Stimulated activated naive CD4-positive, alpha-beta T cell treated with Interleukin-2 at 50 U/mL for 16 hours (primary cell): ENCODE results near the gene TRMT10A.

Experiments used
- DNase-seq: peaks from one replicate; lab custom pipeline; 2025; lab: John Stamatoyannopoulos, UW

The TRMT10A gene, protein sequence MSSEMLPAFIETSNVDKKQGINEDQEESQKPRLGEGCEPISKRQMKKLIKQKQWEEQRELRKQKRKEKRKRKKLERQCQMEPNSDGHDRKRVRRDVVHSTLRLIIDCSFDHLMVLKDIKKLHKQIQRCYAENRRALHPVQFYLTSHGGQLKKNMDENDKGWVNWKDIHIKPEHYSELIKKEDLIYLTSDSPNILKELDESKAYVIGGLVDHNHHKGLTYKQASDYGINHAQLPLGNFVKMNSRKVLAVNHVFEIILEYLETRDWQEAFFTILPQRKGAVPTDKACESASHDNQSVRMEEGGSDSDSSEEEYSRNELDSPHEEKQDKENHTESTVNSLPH

GRCh38 chr4:99563310-99564186 lies at the start of gene TRMT10A:
Gene TRMT10A (minus strand): TSS chr4:99564039. CDS start chr4:99559338, 4,701 bp downstream.
- DNase-seq, result peak; percentile 97

- DNase-seq, result no peak
Observed at GRCh38 chr4:99612704-99613103, 48.9 kb upstream of the TRMT10A start.

GRCh38 chr4:99612281-99612680 lies 48.4 kb upstream of the TRMT10A start:
- no peak for DNase-seq

DNA sequence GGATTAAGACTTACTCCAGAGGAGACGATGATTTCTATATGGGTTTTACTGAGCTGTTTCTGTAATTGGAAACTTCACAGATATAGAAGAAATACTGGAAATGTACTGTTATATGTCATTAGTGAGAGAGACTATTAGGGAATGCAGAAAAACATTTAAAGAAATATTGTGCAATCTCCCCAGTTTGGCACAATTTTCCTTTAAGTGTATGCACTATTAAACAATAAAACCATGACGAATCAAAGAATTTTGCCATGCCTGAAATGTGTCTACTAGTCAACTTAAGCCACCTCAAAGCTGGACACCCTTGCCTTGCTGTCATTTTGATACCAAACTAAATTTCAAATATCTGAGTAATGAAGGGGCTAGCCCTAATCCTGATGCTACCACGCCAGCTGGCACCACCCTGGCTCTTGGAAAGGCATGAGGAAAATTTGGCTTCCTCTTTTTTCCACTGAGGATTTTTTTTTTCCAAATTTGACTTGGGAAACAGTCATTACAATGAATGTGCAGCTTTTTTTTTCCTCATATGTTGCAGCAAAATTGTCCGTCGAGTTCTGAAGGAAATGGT lies 46.9 kb upstream of the TRMT10A start:
- DNase-seq, result no peak

DNA sequence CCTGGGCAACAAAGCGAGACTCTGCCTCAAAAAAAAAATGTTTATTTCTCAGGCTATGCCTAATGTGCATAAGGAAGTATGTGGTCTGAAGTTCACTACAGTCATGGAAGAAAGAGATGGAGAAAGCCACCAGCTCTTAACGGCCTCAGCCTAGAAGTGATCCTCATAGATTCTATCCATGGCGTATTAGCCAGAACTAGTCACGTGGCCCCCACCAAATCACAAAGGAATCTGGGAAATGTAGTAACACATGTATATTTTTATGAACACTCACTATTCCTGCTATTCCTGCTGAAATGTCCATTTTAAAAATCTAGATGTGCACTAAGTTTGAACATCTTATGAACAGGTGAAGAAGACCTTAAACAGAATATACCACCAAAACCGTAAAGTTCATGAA lies 44.6 kb upstream of the TRMT10A start:
- DNase-seq, result no peak

GRCh38 chr4:99606716-99607115 lies 42.9 kb upstream of the TRMT10A start:
- no peak for DNase-seq

DNA sequence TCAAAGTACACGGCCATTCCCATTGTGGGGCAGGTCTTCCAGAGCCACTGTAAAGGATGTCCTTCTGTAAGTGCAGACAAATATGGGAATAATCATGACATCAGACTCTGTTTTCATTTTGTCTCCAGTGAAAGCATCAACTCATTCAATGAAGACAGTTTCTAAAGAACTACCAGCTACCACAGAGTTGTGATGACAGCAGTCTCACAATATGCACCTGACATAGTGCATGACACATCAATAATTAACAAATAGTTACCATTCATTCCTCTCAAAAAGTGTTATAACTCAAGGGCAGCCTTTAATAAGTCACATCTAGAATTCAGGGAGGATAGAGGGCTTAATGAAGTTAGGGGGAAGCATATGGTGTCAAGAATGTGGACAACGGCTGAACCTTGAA lies 31.0 kb upstream of the TRMT10A start:
- DNase-seq, result no peak

DNA sequence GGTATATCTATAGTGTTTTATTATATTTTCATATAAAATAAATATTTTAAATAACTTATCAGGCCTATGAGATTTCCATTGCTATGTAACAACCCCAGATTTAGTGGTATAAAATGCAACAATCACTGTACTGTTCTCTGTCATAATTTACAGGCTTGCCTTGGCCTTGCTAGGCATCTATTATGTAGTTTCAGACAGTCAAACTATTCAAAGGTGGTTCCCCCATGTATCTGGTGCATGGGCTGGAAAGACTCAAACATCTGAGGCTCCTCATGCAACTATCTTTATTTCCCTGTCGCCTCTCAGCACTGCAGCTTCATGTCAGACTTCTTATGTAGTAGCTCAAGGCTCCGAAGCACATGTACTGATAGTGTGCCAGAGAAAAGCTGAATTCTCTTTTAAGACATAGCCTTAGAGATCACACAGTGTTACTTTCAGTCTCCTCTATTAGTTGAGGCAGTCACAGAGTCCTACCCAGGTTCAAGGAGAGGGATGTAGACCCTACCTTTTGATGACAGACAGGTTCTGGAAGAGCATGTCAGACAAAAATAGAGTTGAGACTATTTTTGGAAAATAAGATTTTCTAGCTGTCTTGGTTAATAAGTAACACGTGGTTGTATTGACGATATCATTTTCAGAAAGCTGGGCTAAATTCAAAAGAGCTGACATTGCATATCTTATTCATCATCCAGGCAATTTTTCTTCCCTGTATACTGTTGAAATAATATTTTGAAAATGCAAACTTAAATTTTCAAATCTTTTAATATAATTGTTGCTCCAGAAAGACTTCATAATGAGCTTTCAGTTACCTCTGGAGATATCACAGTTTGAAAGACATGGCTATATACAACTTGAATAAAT lies 30.2 kb upstream of the TRMT10A start:
- DNase-seq, result no peak

DNA sequence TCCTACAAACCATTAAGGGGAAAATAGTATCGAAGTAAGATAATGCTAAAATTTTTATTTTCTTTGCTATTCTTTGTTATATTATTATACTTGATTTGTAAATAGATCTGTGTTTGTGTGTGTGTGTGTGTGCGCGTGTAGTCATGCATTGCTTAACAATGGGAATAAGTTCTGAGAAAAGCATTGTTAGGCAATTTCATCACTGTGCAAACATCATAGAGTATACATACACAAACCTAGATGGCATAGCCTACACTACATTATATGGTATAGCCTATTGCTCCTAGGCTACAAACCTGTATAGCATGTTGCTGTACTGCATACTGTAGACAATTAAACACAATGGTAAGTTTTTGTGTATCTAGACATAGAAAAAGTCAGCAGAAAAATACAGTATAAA lies 27.9 kb upstream of the TRMT10A start:
- DNase-seq, result no peak

DNA sequence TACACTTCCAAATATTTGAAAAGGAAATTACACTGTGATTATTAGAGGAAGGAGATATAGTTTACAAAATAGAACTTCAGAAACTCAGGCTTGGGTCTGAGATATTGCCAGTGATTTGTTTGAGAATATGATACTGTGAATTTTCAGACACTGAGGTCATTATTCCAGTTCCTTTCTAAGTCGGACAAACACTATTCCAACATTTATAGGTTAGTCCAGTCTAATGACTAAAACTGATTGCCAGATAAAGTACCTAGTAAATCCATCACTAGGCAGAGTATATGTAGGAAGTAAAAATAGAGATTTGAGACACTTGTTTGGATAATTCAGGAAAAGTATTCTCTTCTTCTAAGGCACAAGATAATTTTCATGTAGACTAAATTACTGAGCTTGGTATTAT lies 24.0 kb upstream of the TRMT10A start:
- DNase-seq, result no peak

DNA sequence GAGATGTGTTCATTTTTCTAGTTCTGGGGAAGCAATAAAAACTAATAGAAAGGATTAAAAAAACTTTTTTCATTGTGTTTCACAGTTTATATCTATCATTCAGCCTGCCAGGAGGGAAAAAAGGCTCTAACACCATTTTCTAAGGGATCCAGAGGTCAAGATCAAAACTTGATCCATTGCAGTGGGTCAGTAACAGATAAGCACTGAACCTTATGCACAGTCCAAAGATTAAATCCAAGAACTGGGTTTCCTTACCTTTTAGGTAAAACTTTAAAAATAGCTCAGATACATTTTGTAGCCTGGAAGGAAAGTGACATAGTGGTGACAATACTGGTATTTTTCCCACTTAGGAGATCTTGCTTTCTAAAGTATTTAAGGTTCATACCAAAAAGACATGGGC lies 23.5 kb upstream of the TRMT10A start:
- no peak for DNase-seq

GRCh38 chr4:99586797-99587196 lies 23.0 kb upstream of the TRMT10A start:
- no peak for DNase-seq

DNA sequence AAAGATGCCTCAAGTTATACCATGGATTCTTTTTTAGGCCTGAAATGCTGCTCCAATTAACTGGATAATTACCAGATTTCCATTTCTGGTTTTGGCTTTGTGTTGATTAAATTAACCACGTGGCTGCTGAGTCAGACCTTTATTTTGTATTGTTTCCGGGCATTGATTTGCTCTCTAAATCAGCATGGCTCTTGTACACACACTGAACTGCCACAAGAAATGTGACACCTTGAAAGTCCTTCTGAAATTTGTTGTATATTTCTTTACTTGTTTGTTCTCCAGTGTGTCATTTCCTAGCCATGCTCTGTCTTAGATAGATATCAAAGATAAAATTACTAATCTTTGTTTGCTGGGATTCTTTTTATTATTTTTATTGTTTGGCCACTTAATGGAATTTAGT lies 22.5 kb upstream of the TRMT10A start:
- no peak for DNase-seq

DNA sequence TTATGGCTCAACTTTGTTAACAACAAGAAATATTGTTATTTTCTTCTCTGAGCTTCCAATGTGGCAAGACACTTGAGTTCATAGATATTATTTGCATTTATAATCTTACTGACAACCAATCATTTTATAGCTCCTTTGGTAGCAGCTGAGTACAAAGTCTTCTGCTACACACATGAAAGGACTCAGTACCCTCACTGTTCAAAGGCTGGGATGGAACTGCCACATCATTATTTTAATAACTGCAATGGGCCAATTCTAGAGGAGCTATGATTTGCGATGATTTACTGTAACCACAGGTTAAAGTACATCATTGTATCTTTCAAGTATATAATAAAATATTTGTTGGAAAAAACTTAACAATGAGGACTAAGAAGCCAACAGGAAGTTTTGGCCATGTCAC lies 21.7 kb upstream of the TRMT10A start:
- DNase-seq, result no peak

GRCh38 chr4:99578714-99579113 lies 14.9 kb upstream of the TRMT10A start:
- DNase-seq, result no peak

- DNase-seq, result no peak
Observed at GRCh38 chr4:99574530-99575324, 10.9 kb upstream of the TRMT10A start, which contains the start of gene MTTP. Gene MTTP (plus strand): TSS chr4:99574824. CDS start chr4:99574910, 86 bp downstream.

GRCh38 chr4:99573735-99574368 lies 10.0 kb upstream of the TRMT10A start:
- no peak for DNase-seq

GRCh38 chr4:99572527-99573240 lies 8.8 kb upstream of the TRMT10A start:
- DNase-seq, result no peak

DNA sequence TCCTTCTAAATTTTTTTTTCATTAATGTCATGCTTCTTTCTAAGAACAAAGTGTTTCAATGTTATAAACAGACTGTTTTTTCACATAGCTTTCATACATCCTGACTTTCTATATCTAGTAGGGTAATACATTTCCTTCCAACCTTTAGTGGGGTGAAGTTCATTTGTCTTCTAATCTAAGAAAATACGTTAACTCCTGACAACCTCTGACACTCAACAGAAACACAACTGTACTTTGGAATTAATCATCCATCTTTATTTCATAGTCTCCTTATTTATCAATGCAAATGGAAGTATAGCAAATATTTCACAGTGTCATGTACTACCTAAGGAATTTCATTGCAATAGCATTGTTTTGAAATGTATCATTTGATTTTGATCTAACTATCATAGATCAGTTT lies 8.0 kb upstream of the TRMT10A start:
- DNase-seq, result no peak

- no peak for DNase-seq
Observed at GRCh38 chr4:99564921-99565320, 1.1 kb upstream of the TRMT10A start.
